NCI-H2029 (cell line): ENCODE results near the gene PRKN.

ENCODE experiments used
- DNase-seq: peaks from one replicate; lab custom pipeline; 2025; lab: John Stamatoyannopoulos, UW

PRKN gene

DNA sequence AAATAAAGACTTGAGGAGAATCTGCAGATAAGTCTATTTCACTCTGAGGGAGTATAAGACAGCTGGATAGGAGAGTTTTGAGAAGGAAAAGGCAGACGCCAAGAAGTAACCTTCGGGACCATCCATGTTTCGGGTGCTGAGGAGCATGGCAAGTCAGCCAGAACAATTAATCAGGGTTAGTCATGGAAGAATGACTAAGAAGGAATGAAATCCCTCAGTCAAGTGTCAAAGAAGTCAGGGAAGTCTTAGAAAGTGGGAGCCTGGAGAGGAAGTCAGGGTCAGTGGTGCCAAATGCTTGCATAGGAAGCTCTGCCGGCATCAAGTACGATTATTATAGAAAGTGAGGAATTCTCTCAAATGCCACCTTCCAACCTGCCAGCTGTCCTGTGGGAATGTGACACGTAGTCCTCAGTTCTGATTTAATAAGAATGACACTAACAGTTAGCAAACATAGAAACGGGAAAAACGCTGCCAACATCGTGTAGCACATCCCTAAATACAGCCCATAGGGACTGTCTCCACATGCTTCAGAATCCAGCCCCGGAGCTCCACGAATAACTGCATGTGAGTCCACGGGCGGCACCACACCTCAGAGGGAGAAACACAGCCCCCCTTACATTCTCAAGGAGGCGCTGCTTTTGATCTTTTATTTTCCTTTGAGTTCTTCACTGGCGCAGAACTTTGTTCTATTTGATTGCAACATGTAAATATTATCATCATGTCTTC lies 602.7 kb downstream of the PRKN start:
- DNase-seq, result no peak

DNA sequence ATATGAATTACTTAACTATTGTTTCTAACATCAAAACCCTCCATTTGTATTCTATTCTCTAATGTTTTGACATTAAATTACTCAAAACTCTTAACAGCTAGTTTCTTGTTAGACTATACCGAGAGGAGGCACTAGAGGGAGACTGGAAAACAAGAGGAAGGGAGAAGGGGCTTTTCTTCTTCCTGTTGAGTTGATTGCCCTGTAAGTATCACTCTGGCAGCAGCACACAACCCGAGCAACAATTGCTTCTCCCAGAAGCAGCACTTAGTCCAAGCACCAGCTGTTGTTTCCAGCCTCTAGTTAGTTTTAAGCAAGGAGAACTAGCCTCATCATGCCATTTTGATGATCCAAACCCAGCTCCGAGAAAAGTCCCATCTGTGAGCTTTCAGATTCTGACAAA lies 603.8 kb downstream of the PRKN start:
- no peak for DNase-seq

DNA sequence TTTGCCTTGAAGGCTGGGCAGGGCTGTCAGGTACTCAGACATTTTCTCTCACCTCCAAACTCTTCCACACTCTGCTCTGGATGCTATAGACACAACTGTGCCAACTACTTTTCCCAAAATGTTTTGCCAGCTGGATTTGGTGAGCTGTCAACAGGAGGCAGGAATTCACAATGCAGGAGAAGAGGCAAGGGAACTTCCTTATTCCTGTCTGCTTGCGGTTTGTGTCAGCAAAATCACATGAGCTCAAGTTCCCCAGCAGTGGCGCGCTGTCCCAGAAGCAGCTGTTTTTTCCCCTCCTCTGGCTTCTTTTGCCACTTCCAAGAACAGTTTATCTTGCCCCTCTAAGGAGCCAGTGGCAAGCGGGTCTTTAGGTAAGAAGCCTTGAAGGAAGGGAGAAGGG lies 608.2 kb downstream of the PRKN start:
- DNase-seq, result no peak

DNA sequence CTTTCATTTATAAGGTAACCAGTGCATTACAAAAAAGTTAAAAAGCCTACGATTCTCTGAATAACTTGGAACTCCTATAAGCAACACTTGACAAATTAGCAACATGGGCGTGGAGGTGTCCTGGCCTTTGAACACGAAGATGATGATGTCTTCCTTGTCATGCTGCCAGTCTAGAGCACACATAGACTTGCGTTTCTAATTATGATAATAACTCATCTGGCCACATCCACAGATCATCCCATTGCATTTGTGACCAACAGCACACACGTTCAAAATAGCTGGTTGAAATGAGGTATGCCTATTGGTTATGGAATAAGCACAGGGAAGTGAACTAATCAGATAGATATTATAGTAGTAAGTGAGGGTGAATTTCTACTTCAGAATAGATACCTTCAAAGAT lies 608.9 kb downstream of the PRKN start:
- DNase-seq, result no peak

DNA sequence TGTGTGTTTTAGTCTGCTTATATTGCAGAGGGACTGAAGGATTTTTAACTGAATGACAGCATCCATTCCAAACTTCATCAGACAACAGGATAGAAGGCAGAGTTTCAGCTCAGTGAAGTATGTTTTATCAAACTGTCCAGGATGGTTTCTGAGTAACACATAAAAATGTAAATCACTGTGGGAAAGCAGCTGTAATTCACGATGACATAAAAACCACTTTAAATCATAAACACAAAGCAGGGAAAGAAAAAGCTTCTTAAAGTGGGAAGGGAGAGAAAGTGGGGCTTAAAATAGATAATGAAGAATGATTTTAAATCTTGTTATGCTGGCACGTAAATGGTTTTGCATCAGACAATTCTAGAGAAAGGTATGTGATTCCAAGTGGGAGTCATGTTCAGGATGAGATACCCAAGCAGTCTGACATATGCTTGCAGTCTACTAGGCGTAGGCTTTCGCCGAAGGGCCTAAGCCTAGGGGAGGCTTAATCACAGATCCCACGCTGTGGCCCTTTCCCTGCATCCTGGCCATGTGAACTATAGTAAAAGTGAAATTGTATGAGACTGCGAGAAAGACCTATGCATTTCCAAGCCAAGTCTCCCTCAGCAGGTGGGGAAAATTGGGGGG lies 610.6 kb downstream of the PRKN start:
- no peak for DNase-seq

DNA sequence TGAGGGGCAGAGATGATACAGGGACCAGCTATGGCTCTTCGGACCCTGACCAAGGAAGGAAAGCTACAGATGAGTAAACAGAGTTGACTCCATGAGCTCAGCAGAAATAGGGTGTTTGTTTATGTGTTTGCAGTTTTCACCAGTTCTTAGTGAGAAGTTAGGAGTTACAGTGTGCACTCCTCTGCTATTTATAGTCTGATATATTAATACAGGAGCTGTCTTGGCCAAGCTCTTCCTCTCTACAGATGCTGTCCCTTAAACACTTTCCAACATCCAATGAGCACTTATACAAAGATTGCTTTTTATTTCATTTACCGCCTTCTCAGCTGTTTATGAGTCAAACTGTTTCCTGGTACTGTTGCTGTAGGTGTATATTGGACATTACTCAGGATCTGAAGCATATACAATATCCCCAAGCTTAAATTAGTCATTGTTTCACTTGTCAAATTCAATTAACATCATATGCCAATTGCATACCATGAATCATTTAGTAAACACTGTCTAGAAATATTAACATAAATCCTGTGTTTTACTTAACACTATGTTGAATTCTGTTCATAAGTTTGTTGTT lies 618.0 kb downstream of the PRKN start:
- no peak for DNase-seq

DNA sequence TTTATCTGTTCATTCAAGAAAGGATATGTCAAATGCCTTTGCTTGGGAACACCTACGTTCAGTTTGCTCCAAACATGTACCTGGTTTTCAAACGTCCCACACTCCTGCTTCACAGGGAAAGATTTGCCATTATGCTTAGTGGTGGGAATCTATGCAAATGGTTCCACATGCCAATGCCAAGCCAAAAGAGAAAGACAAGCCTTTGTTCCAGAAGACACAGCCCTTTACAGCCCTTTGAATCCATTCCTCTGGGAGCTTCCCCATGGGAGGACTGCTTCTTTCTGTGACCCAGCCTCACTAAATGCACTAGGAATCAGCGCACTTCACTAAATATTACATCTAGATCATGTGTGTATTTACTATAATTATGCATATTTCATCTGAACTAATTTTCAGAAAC lies 619.5 kb downstream of the PRKN start:
- no peak for DNase-seq

DNA sequence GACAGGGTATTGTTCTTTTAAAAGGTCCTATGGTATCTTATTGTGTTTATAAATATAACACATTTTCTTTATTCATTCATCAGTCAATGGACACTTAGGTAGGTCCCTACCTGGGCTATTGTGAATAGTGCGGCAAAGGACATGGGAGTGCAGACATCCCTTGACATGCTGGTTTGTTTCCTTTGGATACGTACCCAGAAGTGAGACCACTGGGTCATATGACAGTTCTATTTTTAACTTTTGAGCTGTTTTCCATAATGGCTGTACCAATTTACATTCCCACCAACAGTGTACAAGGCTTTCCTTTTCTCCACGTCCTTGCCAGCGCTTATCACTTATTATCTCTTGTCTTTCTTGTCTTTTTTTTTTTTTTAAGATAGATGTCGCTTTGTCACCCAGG lies 627.5 kb downstream of the PRKN start:
- no peak for DNase-seq

DNA sequence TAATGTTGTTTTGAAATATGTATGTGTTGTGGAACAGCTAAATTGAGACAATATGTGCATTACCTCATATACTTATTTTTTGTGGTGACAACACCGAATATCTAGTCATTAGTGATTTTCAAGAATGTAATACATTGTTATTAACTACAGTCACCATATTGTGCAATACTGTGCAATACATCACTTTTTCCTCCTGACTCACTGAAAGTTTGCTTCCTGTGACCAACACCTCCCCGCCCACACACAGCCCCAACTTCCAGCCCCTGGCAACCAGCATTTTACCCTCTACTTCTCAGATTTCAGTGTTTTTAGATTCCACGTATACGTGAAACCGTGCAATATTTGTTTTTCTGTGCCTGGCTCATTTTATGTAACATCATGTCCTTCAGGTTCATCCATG lies 627.9 kb downstream of the PRKN start:
- no peak for DNase-seq

DNA sequence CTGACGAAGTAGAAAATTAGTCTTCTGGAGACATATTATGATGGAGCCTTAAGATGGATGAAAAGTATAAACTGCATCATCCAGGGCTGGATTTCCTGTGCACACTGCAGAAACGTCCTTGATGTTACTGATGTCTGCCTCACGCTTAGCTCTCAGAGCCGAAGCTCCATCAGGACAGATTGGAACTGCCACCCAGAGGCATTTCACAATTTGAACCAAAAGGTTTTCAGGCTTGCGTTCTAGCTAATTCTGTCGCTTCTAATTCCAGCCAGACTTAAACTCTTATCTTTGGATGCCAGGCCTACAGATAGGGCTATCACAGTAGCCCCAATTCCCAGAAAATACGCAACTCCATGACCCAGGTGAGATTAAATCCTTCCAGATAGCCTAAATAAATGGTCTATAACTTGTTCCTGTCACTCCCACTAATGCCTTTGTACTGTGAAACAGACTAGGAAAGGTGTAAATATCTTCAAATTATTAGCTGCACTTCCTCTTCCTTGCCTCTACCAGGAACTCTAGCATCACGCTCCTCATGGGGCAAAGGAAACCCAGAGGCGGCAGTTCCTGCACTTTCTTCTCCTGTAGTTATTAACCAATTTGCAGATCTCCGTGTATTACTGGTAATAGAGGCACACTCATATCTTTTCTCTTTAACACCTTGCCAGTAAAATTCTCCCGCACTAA lies 634.6 kb downstream of the PRKN start:
- DNase-seq, result no peak

DNA sequence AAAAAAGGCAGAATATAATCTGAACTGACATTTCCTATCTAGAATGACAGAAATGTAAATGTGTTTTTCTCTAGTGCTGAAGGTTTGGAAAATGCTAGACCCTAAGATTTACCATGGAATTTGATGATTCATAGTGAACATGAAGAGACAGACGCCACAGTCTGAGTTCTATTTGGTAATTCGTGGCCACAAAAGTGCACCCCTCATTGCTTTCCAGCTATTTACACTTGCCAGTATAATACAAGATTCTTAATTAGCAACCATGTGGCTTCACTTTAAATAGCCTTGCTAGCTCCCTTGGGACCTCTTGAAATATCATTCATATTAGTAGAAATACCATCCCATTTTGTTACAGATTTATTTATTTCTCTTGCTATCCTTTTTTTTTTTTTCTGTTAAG lies 636.8 kb downstream of the PRKN start:
- no peak for DNase-seq

DNA sequence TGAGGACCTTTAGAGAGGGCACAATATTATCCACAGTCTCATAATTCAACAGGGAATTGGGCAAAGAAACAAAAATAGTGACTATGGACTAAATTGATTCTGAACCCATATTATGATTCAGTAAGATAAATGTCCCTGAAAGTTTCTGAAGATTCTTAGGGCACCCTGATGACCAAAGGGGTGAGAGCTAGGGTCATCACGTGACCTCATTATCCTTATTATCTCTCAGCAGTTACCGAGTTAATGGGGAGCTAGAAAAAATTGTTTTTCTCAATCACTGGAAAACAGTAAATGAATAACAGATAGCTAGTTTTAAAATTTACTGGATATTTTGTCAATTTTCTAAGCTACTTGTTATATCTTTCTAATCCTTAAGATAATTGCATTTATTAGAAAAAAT lies 639.5 kb downstream of the PRKN start:
- no peak for DNase-seq

DNA sequence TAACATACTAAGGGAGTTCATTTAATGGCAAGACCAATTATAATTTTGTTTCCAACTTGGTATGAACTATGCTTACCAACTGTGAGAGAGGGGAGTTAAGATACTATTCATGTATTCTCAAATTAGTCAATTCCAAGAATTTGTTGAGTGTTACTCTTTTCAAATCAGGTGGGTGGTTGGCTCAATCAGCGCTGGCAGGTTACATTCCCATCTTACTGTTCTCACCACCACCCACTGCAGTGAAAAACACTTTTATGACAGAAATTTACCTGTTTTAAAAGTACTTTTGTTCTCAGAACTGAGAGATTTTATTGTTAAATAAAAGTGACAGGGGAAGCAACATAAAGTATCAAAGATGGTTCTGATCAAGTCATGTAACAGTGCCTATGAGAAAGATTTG lies 642.0 kb downstream of the PRKN start:
- no peak for DNase-seq

DNA sequence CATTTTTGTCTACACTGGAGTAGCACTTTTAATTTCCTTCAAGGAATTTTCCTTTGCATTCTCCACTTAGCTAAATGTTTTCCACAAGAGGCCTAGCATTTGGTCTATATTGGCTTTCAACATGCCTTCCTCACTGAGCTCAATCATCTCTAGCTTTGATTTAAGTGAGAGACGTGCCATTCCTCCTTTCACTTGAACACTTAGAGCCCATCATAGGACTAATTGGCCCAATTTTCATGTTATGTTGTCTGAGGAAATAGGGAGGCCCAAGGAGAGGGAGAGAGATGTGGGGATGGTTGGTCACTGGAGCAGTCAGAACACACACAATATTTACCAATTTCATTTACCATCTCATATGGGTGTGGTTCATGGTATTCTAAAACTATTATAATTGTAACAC lies 645.0 kb downstream of the PRKN start:
- DNase-seq, result no peak

DNA sequence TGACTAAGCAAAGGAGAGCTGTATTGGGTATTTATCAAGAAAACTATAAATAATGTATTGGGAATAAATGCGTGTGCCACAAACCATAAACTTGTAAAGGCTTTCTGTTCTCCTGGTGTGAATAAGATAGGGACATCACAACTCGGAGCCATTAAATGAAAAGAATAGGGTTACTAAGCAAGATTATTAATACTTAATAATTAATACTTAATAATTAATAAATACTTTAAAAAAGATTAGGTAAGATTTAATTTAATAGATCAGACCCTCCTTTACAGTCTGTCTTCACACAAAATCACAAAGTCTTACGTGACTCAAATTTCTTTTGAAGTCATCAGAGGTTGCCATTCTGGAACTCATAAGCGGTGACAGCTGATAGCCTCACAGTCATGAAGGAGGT lies 648.9 kb downstream of the PRKN start:
- DNase-seq, result no peak

DNA sequence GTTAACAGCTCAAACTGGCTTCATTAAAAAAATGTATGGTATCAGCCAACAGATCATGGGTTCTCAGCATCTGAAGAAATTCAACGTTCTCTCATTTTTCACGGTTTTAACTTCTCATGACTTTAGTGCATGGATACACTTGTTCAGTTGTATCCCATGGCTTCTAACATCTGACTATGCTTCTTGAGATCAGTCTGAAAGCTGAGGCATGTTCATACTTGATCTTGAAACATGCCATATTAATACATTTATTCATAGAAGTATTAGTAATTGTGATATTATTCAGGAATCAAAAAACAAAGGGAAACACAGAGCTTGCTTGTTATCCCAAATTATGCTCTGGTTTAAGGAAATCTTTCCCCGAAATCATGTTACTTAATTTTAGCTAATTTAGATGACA lies 649.4 kb downstream of the PRKN start:
- DNase-seq, result no peak

DNA sequence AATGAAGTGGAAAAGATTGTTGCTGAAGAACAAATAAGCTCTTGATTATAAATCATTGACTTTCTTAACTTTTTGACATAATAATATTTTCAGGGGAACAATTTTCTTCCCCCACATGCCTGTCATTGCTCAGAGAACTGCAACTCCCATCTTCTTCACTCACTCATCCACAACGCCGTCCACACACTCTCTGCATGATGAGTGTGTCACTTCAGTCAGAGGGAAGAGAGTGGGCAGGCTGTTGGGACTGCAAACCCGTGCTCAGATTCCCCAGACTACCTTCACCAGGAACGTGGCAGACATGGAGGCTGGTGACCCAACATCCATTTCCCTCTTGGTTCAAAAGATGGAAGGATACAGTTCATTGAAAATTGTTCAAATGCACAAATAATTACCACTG lies 650.8 kb downstream of the PRKN start:
- no peak for DNase-seq

DNA sequence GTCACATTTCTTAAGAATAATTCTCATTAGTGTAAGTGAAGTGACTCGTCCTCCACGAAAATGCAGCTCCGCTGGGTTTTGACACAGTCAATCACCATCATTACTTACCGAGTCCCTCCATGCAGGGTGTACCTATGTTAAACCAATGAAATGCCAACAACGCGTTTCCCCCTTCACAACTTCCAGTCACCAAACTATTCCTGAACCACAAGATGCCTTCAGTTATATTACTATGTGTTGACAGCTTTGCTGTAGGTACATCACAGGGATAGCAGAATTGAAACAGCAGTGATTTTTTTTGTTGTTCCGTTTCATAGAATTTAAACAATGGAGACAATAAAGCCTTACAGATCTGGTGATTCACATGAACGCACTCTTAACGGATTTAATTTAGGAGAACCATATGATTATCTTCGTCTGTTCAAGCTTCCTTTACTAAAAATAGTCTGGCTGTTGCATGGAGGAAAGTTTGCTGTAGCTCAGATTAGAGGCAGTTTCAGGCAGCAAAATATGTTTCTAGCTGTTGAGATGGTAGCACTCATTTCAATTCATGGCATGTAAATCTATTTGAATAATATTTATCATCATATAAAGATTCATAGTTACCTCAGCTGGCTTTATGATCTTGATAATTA lies 652.8 kb downstream of the PRKN start:
- no peak for DNase-seq

DNA sequence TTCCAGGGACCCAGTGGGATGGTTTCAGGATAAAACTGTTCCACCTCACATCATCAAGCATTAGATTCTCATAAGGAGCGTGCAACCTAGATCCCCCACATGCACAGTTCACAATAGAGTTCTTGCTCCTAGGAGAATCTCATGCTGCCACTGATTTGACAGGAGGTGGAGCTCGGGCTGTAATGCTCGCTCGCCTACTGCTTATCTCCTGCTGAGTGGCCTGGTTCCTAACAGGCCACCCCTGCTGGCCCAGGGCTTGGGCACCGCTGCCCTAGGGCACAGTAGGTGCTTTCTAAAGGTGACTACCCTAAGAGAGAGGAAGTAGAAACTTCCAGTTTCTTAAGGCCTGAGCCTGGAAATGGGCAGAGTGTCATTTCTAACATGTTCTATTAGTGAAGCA lies 656.9 kb downstream of the PRKN start:
- no peak for DNase-seq

DNA sequence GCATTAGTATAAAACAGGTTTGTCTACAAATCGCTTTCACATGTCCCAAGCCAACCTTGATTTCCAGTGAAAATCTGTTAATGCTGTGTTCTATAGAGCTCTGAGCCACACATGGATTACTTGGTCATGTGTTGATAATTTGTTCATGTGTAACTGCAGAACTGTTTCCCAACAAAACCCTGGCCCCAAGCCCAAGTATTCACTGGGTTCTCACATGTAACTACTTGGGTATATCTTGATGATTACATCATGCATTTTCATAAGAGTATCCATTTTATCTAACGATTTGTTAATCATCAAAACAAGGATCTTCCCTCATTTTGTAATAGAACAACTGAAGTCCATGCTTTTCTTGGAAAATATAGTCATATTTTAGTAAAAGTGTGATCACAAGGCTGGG lies 657.6 kb downstream of the PRKN start:
- no peak for DNase-seq

DNA sequence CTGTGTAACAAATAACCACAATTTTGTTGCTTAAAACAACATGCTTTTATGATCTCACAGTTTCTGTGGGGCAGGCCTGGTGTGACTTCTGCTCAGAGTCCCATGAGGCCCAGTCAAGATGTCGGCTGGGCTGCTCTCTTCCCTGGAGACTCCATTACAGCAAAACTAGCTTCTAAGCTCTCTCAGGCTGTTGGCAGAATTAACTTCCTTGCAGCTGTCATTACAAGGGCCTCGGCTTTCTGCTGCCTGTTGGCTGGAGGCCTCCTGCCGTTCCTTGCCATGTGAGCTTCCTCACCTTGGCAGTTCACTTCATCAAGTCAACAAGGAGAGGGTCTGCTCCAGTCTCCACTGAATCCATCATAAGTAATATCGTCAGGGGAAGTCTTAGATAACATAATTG lies 659.2 kb downstream of the PRKN start:
- no peak for DNase-seq

DNA sequence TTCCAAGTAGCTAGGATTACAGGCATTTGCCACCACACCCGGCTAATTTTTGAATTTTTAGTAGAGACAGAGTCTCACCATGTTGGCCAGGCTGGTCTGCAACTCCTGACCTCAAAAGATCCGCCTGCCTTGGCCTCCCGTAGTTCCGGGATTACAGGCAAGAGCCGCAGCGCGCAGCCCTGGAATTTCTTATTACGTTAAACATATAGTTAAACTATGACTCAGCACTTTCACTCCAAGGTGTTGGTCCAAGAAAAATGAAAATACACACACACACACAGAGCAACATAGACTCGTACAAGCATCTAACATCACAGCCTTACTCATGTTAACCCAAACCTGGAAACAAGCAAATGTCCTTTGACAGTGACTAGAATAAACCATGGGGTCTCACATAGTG lies 663.9 kb downstream of the PRKN start:
- DNase-seq, result no peak
